ENCODE results near the gene SDK2. TPM values are rescaled to one million over a fixed set of nuclear protein-coding genes. Genes with fewer than 3 reads are reported as not detected.

SDK2 gene
- total and polyA plus RNA-seq, 2 of the 4 experiments (the other 2 are of a cell fraction): under 0.01 to 0.03 TPM

DNA sequence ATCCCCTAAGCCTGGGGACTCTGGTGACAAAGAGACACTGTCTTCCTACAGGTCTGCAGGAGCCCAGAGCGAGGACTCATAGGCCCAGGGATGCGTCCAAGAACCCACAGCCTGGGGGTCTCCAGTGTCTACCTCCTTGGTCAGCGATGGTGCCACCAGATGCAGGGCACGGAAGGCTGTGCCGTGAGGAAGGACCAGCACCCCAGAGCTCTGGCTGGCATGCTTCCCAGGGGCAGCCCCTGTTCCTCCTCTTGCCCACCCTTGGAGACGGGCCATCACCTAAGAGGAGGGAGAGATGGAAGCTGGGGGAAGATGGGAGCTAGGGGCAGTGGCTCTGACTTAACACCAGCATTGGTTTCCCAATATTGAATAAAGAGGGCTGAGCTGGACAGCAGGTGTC lies 125.2 kb downstream of the SDK2 start:
- Histone ChIP-seq H3K4me3 (ENCODE audit: insufficient read depth, low read depth, low read length) (no peak overlapping the region), H2BK120ac (ENCODE audit: low read depth, low read length) (no peak overlapping the region), H2AK5ac (ENCODE audit: low read depth, low read length) (no peak overlapping the region), H4K5ac (ENCODE audit: low read depth, low read length) (no peak overlapping the region), H2BK20ac (ENCODE audit: low read depth, low read length) (no peak overlapping the region), H4K91ac (ENCODE audit: insufficient read depth, low read depth, low read length) (no peak overlapping the region), H3K4me2 (ENCODE audit: low read depth, low read length) (no peak overlapping the region), H2BK15ac (ENCODE audit: low read depth, low read length) (no peak overlapping the region), H3K9me1 (ENCODE audit: insufficient read depth, low read length) (no peaks in the 10 kb centered on the region), H4K20me1 (ENCODE audit: insufficient read depth, low read length) (no peaks in the 10 kb centered on the region), H3K56ac (ENCODE audit: extremely low read depth, insufficient read depth, low read length) (no peak overlapping the region), H3K4ac (ENCODE audit: low read depth, low read length) (no peak overlapping the region), H3K18ac (ENCODE audit: low read depth, low read length) (no peak overlapping the region), H3K9me3 (ENCODE audit: control insufficient read depth, insufficient read depth, low read length) (no peaks in the 10 kb centered on the region), H2AFZ (replicated peaks; ENCODE audit: low read length, poor library complexity) (no peak overlapping the region), H3K36me3 (ENCODE audit: control insufficient read depth, insufficient read depth, low read length) (no peaks in the 10 kb centered on the region), H3K9ac (ENCODE audit: low read depth, low read length) (no peak overlapping the region), H2AK9ac (replicated peaks; ENCODE audit: low read depth, low read length, poor library complexity) (no peak overlapping the region), H3K79me1 (ENCODE audit: low read depth in 1 of 2, low read length in 2 of 2) (no peaks in the 10 kb centered on the region), H4K8ac (ENCODE audit: low read depth in 2 of 2, low read length in 2 of 2) (no peak overlapping the region), H3K27me3 (ENCODE audit: control insufficient read depth, insufficient read depth, low read length) (no peaks in the 10 kb centered on the region; the same call in 1 of the 2 replicates), H3K14ac (replicated peaks; ENCODE audit: low read depth, low read length) (no peak overlapping the region), H2BK5ac (ENCODE audit: low read depth, low read length, poor library complexity, severe bottlenecking) (no peak overlapping the region), H3K23ac (ENCODE audit: low read depth, low read length) (no peak overlapping the region), H3K4me1 (ENCODE audit: control insufficient read depth, insufficient read depth, low read length) (no peaks in the 10 kb centered on the region), H3K27ac (ENCODE audit: insufficient read depth, low read length) (no peak overlapping the region)
- ChIA-PET POLR2A (ENCODE audit: unreplicated experiment) (no interaction called here), CTCF (no interaction called here)
- BruUV-seq (replicated peaks): no TSS peak
- no peak for TF ChIP-seq MAZ (IDR thresholded peaks at IDR 0.05; ENCODE audit: borderline replicate concordance, low read depth, low read length)
- no peak for TF ChIP-seq NFE2L2 (IDR thresholded peaks at IDR 0.05; ENCODE audit: low read depth, low read length)
- no peak for TF ChIP-seq CEBPB (IDR thresholded peaks at IDR 0.05; ENCODE audit: low read depth, low read length)
- TF ChIP-seq SMC3 (IDR thresholded peaks at IDR 0.05; ENCODE audit: low read depth, low read length): no peak
- TF ChIP-seq FOS (IDR thresholded peaks at IDR 0.05; ENCODE audit: low read depth, low read length): no peak
- TF ChIP-seq CHD1 (IDR thresholded peaks at IDR 0.05; ENCODE audit: low read depth, low read length): no peak
- TF ChIP-seq RAD21 (IDR thresholded peaks at IDR 0.05; ENCODE audit: low read length): no peak
- TF ChIP-seq MXI1 (IDR thresholded peaks at IDR 0.05; ENCODE audit: borderline replicate concordance, low read depth, low read length): no peak
- TF ChIP-seq CTCF (conservative IDR thresholded peaks at IDR 0.05; ENCODE audit: low read depth, low read length): no peak
- no peak for TF ChIP-seq MAFK (IDR thresholded peaks at IDR 0.05; ENCODE audit: low read depth, low read length)
- no peak for TF ChIP-seq ELK1 (IDR thresholded peaks at IDR 0.05; ENCODE audit: borderline replicate concordance, low read depth, low read length)
- no peak for TF ChIP-seq BHLHE40 (IDR thresholded peaks at IDR 0.05; ENCODE audit: low read depth, low read length)
- no peak for TF ChIP-seq RCOR1 (IDR thresholded peaks at IDR 0.05; ENCODE audit: insufficient replicate concordance, low read length)
- no peak for TF ChIP-seq USF2 (IDR thresholded peaks at IDR 0.05; ENCODE audit: low read depth, low read length)
- no peak for TF ChIP-seq RFX5 (IDR thresholded peaks at IDR 0.05; ENCODE audit: low read depth, low read length)
- no peak for TF ChIP-seq POLR2A (IDR thresholded peaks at IDR 0.05; ENCODE audit: low read depth, low read length)
- DNase-seq (no peak), ATAC-seq (ENCODE audit: low read depth) (no peak)
- in situ Hi-C loops (cut with MboI; ENCODE audit: low sequenced_read_pairs): no loop called here
- dilution Hi-C loops (cut with HindIII; ENCODE audit: low sequenced_read_pairs, unreplicated experiment): no loop called here
- no CpG with 5 or more reads among the region's 6 CpGs for WGBS, 2 experiments (ENCODE audit: extremely low coverage in 2 of 2, insufficient read length in 1 of 2)
- intact Hi-C loops (cut with micrococcal nuclease): no loop called here
